ENCODE data around the gene USH2A. TPM values are rescaled to one million over a fixed set of nuclear protein-coding genes. Genes with fewer than 3 reads are reported as not detected.

Gene USH2A
- total RNA-seq, 2 donors from 2014 or later: 0.62 to 3.1 TPM

- Histone ChIP-seq H3K9ac (ENCODE audit: extremely low read depth, low read length, poor library complexity, severe bottlenecking) (no peak overlapping the region), H3K4me3 (ENCODE audit: low read length) (no peak overlapping the region), H3K36me3 (ENCODE audit: control insufficient read depth, insufficient read depth, low read length) (no peaks in the 10 kb centered on the region), H3K27me3 (ENCODE audit: control insufficient read depth, insufficient read depth, low read length, poor library complexity, severe bottlenecking) (no peaks in the 10 kb centered on the region), H3K9me3 (ENCODE audit: control insufficient read depth, low read length) (no peaks in the 10 kb centered on the region), H3K4me1 (ENCODE audit: control insufficient read depth, insufficient read depth, low read length) (no peaks in the 10 kb centered on the region), H3K27ac (ENCODE audit: low read depth, low read length) (no peak overlapping the region)
- no peaks in the 10 kb centered on the region for H3K9me3 Mint-ChIP-seq
- H3K4me3 Mint-ChIP-seq: no peak overlapping the region
- 100% methylated on average over 2 of the region's 2 CpGs; no CpG with 5 or more reads in 1 of the 2 experiments for whole genome bisulfite sequencing, 2 experiments (ENCODE audit: insufficient coverage in 1 of 2, insufficient read length in 1 of 2)
- H3K4me1 Mint-ChIP-seq: peaks cover 9% of the 10 kb centered on the region
- no peak overlapping the region for H3K27ac Mint-ChIP-seq
- H3K36me3 Mint-ChIP-seq (ENCODE audit: low read depth): no peaks in the 10 kb centered on the region
- no peak for TF ChIP-seq CTCF (conservative IDR thresholded peaks at IDR 0.05)
- DNase-seq: no peak
- H3K27me3 Mint-ChIP-seq (ENCODE audit: insufficient read depth): no peaks in the 10 kb centered on the region
These were observed 777.4 kb downstream of the USH2A start for GRCh38 chr1:215645861-215646260.

- Mint-ChIP-seq H3K4me3 (no peak overlapping the region), H3K27me3 (ENCODE audit: insufficient read depth) (no peaks in the 10 kb centered on the region), H3K36me3 (ENCODE audit: low read depth) (no peaks in the 10 kb centered on the region), H3K4me1 (peaks cover 5% of the 10 kb centered on the region), H3K27ac (no peak overlapping the region), H3K9me3 (no peaks in the 10 kb centered on the region)
- Histone ChIP-seq H3K4me1 (ENCODE audit: control insufficient read depth, insufficient read depth, low read length) (no peaks in the 10 kb centered on the region), H3K9me3 (ENCODE audit: control insufficient read depth, low read length) (no peaks in the 10 kb centered on the region), H3K4me3 (ENCODE audit: low read length) (no peak overlapping the region), H3K27ac (ENCODE audit: low read depth, low read length) (no peak overlapping the region), H3K36me3 (ENCODE audit: control insufficient read depth, insufficient read depth, low read length) (no peaks in the 10 kb centered on the region), H3K27me3 (ENCODE audit: control insufficient read depth, insufficient read depth, low read length, poor library complexity, severe bottlenecking) (no peaks in the 10 kb centered on the region), H3K9ac (ENCODE audit: extremely low read depth, low read length, poor library complexity, severe bottlenecking) (no peak overlapping the region)
- WGBS, 2 experiments (ENCODE audit: insufficient coverage in 1 of 2, insufficient read length in 1 of 2): 79 to 94% methylated on average over 2 to 4 of the region's 4 CpGs
- DNase-seq: no peak
- TF ChIP-seq CTCF (conservative IDR thresholded peaks at IDR 0.05): no peak
These were observed 778.1 kb downstream of the USH2A start for GRCh38 chr1:215645182-215645581.

- 89 to 96% methylated on average over 3 to 4 of the region's 4 CpGs for WGBS, 2 experiments (ENCODE audit: insufficient coverage in 1 of 2, insufficient read length in 1 of 2)
- peaks cover 5% of the 10 kb centered on the region for H3K4me1 Mint-ChIP-seq
These were observed 779.5 kb downstream of the USH2A start for GRCh38 chr1:215643592-215644321.

More at GRCh38 chr1:215643592-215644321, 779.5 kb downstream of the USH2A start:
- Histone ChIP-seq H3K9me3 (ENCODE audit: control insufficient read depth, low read length) (no peaks in the 10 kb centered on the region), H3K9ac (ENCODE audit: extremely low read depth, low read length, poor library complexity, severe bottlenecking) (no peak overlapping the region), H3K4me1 (ENCODE audit: control insufficient read depth, insufficient read depth, low read length) (no peaks in the 10 kb centered on the region), H3K27ac (ENCODE audit: low read depth, low read length) (no peak overlapping the region), H3K27me3 (ENCODE audit: control insufficient read depth, insufficient read depth, low read length, poor library complexity, severe bottlenecking) (no peaks in the 10 kb centered on the region), H3K36me3 (ENCODE audit: control insufficient read depth, insufficient read depth, low read length) (no peaks in the 10 kb centered on the region), H3K4me3 (ENCODE audit: low read length) (no peak overlapping the region)
- Mint-ChIP-seq H3K27me3 (ENCODE audit: insufficient read depth) (no peaks in the 10 kb centered on the region), H3K4me3 (no peak overlapping the region), H3K36me3 (ENCODE audit: low read depth) (no peaks in the 10 kb centered on the region), H3K27ac (no peak overlapping the region), H3K9me3 (no peaks in the 10 kb centered on the region)
- no peak for TF ChIP-seq CTCF (conservative IDR thresholded peaks at IDR 0.05)
- no peak for DNase-seq

Measured in endodermal cell (in vitro differentiated cells).